HG02678 (cell line): ENCODE measurements around the gene GOLGA2.

ENCODE experiments used
- ATAC-seq: cut with Tn5 transposase; IDR thresholded peaks from one replicate; pipeline ENCODE4 v1.9.1; 2021; ENCODE audit warnings: mild to moderate bottlenecking, moderate library complexity; ENCODE audit not compliant: unreplicated experiment

The GOLGA2 gene

GRCh38 chr9:128275198-128276007, at the start of gene GOLGA2:
GOLGA2 (minus strand) TSS chr9:128276007; CDS start chr9:128275976, 31 bp downstream.
- peak; percentile 43 for ATAC-seq

- no peak for ATAC-seq
Measured at GRCh38 chr9:128324401-128324800, 48.6 kb upstream of the GOLGA2 start.

GRCh38 chr9:128323791-128324190, 48.0 kb upstream of the GOLGA2 start:
- no peak for ATAC-seq

GRCh38 chr9:128323212-128323730, 47.5 kb upstream of the GOLGA2 start:
- ATAC-seq = no peak

GRCh38 chr9:128322404-128323211, 46.8 kb upstream of the GOLGA2 start, which contains the start of the genes COQ4 and TRUB2:
COQ4 (plus strand) TSS chr9:128322839; CDS start chr9:128322859, 20 bp downstream.
TRUB2 (minus strand) TSS chr9:128322447; CDS start chr9:128322408, 39 bp downstream.
- ATAC-seq = peak; percentile 77

GRCh38 chr9:128321879-128322403, 46.1 kb upstream of the GOLGA2 start:
- peak; percentile 10 for ATAC-seq

- no peak for ATAC-seq
Measured at GRCh38 chr9:128321343-128321742, 45.5 kb upstream of the GOLGA2 start.

GRCh38 chr9:128317629-128318028, 41.8 kb upstream of the GOLGA2 start:
- ATAC-seq = no peak

GRCh38 chr9:128316421-128316820, 40.6 kb upstream of the GOLGA2 start:
- no peak for ATAC-seq

GRCh38 chr9:128314697-128315096, 38.9 kb upstream of the GOLGA2 start:
- ATAC-seq = no peak

GRCh38 chr9:128310461-128310860, 34.7 kb upstream of the GOLGA2 start:
- ATAC-seq = no peak

GRCh38 chr9:128309551-128309950, 33.7 kb upstream of the GOLGA2 start:
- ATAC-seq = no peak

GRCh38 chr9:128304971-128305288, 29.1 kb upstream of the GOLGA2 start:
- no peak for ATAC-seq

GRCh38 chr9:128304136-128304970, 28.5 kb upstream of the GOLGA2 start:
- ATAC-seq = no peak

GRCh38 chr9:128298535-128299482, 23.0 kb upstream of the GOLGA2 start:
- no peak for ATAC-seq

- no peak for ATAC-seq
Measured at GRCh38 chr9:128297221-128297773, 21.5 kb upstream of the GOLGA2 start.

GRCh38 chr9:128296340-128297220, 20.8 kb upstream of the GOLGA2 start:
- ATAC-seq = no peak

GRCh38 chr9:128294142-128294541, 18.3 kb upstream of the GOLGA2 start:
- no peak for ATAC-seq
